GM19463 (cell line): Measurements from ENCODE around the gene IFFO2.

Experiments used
- ATAC-seq: cut with Tn5 transposase; IDR thresholded peaks from one replicate; pipeline ENCODE4 v1.9.1; 2021; ENCODE audit warnings: mild to moderate bottlenecking, moderate library complexity; ENCODE audit not compliant: unreplicated experiment

IFFO2 gene

DNA sequence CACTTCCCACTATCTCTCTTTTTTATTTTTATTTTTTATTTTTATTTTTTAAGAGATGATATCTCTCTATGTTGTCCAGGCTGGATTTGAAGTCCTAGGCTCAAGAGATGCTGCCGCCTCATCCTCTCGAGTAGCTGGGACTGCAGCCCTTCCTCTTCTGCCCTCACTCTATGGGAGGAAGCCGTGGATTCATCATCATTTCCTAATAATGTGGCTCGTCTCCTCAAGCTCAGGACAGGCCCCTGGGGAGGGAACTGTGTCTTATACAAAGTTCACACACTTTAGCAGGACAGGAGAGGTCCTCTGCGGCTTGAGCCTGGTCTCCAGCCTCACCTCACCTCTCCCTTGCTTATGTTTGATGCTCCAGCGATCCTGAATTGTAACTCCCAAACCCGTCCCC lies 16.5 kb upstream of the IFFO2 start:
- no peak for ATAC-seq

DNA sequence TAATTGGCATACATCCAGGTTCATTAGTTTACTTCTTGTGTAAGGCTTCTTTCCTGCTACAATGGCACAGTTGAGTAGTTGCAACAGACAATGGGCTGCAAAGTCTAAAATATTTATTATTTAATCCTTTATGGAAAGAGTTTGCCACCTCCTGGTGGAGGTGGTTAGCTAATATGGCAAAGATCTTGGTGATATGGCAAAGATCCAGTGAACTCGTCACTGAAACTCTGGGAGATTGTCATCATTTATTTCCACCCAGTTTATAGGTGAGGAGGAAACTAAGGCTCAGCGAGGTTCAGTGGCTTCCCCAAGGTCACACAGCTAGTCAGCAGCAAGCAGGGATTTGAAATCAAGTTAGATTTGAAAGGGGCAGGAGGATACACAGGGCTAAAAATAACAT lies 16.1 kb upstream of the IFFO2 start:
- ATAC-seq: no peak

DNA sequence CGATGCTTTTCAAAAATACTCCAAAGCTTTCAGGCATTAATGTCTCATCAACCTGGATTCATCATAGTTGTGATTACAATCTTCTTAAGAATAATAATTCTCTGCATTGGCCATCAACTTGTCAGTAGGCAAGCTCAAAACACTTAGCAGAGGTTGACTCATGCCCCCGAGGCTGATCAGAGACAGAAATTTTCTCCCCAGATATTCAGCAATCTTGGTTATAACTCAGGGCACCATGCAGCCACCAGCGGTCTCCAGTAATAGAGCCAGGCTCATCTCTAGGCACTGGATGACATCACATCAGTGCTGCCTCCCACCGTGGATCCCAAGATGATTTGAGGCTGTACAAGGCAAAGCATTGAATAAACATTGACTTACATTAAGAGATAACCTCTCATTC lies 14.3 kb upstream of the IFFO2 start:
- ATAC-seq: no peak

DNA sequence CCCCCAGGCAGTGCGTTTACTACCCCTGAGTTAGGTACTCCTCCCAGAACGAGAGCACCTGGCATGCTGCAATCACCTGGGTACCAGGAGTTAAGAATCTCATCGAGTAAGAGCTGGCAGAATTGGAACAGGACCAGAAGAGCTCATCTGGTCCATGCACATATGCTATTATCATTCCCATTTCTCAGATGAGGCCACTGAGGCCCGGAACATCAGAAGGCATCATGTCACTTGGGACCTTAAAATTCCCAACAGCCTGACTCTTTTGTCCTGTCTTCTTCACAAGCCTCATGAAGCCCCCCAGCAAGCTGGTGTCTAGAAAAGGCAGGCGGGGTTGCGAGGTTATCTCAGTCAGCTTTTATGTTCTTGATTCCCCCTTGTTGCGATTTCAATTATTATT lies 13.9 kb upstream of the IFFO2 start:
- ATAC-seq: no peak

DNA sequence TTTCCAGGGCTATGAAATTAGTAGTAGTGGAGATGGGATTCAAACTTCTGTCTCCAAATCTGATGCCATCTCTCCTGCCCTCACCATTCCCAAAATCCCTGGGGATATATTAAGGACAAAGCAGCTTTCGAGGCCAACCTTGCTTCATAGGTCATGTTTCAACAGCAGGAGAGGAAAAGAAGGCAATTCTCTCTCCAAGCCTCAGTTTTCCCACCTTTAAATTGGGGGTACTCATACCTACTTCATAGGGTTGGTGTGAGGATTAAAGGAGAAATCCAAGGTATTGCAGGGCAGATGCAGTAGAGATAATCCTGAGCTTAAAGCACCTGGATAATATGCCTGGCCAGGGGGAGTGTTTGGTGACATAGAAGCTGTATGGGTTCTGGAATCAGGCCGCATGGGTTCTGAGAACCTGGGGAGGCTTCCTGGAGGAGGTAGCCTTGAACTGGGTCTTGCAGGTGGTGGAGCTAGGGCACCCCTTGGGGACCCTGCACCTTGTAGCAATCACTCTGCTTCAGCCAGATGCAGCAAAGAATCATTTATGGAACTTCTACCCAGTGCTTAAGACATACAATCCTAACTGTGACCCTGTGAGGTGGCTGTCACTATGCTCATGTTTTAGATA lies 10.7 kb upstream of the IFFO2 start:
- ATAC-seq: no peak

DNA sequence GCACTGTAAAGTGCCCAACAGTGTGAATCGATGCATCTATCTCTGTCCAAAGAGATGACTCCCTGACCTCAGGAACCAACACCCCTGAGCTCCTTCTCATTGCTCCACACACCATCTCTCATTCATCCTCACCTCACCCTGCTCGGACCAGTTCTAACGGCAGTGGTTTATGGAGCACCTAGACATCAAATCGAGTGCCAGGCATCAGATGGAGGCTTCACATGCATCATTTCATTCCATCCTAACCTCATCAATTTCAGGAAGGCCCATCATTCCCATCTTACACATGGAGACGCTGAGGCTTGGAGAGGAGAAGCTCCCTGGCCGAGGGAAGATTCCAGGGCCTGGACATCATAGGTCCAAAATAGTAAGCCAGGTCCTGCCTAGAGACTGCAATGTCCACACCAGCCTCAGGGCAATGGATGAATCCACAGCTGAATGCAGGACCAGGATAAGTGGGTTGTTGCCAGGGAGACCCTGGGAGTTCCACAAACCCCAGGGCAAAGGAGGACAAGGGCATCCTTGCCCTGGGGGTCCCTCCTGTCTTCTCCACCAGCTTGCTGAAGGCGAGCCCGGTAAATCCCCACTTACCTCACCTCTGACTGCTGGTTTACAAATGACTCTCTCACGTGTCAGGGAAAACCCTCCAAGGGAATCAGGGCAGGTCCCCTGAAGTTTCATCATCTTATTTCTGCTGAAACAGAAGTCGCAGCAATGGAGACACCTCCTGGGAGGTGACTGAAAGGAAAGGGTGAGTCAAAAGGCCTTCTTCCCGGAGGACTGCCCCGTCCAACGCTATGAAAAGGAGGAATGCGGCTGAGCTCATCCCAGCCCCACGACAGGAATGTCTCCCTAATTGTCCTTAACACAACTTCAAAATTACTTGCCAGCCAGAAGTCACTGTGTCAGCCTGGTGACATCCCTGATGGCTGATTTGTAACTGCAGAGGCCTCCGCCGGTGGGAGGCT lies 9.0 kb upstream of the IFFO2 start:
- ATAC-seq: no peak

DNA sequence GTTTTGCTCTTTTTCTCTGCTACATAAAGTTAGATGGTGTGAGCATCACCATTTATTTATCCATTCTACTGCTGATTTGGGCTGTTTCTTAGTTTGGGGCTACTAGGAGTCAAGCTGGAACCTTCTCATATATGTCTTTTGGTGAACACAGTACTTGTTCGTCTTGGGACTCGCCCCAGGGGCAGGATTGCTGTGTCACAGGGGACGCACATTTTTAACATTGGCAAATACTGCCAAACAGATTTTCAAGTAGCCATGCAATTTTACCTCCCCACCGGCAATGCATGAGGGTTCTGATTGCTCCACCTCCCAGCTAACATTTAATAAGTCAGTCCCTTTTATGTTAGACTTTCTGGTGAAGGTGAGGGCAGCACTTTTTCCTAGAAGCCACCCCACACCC lies 7.5 kb upstream of the IFFO2 start:
- no peak for ATAC-seq

DNA sequence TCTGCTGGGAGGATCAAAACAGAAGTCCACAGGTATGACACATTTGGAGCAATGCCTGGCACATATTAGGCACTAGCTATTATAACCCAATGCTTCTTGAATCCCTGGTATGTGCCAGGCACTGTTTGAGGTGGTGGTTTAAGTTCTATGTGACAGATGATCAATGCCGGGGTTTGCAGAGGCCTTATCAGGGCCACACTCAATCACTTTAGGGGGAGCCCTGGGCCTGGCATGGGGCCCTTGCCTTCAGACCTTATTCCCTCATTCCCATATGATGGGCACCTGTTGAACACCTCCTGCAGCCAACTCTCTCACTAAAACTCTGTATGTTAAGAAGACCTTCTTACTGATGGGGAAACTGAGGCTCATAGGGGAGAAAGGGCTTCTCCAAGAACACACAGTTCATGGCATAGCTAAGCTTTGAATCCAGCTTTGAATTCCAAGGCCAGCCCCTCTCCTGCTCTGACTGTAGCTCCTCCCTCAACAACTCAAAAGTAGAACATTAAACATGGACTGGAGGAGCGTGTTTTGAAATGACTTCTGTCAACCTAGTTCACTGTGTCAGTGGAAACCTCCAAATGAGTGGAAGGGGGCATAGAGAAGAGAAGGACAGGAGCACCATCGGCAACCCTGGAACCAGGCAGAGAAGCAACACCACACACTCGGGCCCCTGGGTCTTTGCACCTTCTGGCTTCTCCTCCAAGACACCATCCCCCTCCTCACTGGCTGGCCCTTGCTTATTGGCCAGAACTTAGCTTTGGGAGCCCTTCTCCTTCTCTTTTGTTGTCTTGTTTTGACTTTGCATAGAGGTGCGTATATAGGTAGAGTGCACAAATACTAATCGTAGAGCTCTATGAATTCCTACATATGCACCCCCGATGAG lies 6.6 kb upstream of the IFFO2 start:
- ATAC-seq: no peak

DNA sequence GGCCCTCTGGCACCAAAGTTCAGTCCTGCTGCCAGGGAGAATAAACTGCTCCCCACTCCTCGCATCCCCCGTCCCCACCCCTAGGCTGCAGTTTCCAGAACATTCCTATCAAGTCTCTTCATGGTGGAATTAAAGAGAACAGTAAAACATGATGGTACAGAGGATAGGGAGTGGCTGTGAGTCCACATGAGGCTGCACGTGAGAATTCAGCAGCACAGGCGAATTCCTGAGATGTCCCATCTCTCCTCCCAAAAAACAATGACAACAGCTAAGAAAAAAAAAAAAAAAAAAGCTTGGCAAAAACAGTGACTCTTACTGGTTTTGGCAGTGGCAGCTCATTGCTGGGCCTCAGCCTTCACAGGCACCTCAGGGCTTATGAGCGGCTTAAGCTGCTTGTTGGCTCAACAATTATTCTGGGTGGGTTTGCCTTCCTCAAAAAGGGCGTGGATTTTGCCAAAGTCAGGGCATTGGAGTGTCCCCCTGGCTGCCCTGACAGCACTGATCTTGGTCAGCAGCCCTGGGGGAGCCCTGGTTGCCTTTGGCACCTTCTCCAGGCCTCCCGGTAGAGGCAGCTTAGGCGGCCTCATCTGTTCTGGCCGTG lies 5.7 kb upstream of the IFFO2 start:
- no peak for ATAC-seq

DNA sequence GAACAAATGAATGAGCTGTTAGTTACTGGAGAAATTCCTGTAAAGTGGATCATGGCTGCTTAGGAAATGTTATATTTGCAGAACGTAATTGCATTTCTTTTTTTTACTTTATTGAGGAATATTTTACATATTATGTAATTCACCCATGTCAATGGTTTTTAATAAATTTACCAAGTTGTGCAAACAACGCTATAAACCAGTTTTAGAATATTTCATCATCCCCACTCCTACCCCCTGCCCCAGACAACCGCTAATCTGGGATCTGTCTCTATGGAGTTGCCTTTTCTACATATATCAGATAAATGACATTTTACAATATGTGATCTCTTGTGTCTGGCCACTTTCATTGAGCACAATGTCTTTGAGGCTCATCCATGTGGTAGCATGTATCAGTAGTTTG lies 4.3 kb upstream of the IFFO2 start:
- no peak for ATAC-seq

DNA sequence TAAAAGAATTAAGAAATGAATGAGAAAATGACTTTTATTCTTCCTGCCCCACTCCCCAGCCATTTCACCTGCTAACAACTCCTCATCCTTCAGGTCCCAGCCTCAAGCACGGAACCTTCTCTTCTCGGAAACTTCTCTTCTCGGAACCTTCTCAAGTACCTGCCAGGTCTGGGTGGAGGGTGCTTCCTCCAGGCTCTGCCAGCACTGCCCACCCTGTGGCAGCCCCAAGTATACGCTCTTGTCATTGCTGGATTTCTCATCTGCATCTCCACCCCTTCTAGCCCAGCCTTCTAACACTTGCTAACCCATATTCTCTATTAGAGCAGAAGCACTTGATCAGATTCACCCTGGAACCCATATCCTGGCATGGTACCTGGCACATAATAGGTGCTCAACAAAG lies 3.9 kb upstream of the IFFO2 start:
- no peak for ATAC-seq

DNA sequence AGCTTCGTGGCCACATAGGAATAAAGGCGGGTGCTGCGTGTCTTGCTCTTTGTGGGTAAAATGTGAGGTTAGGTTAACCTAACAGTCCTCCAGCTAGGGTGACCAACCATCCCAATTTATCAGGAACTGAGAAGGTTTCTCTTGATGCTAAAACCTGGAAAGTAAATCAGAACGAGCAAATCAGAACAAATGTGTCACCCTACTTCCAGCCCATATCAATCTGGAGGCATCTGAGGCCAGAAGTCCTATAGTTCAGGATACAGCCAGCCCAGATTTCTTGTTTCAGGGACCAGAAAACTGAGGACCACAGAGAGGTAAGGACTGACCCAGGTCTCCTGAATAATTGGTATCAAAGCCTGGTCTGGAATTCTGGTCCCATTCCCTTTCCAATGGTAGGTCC lies 3.1 kb upstream of the IFFO2 start:
- no peak for ATAC-seq

DNA sequence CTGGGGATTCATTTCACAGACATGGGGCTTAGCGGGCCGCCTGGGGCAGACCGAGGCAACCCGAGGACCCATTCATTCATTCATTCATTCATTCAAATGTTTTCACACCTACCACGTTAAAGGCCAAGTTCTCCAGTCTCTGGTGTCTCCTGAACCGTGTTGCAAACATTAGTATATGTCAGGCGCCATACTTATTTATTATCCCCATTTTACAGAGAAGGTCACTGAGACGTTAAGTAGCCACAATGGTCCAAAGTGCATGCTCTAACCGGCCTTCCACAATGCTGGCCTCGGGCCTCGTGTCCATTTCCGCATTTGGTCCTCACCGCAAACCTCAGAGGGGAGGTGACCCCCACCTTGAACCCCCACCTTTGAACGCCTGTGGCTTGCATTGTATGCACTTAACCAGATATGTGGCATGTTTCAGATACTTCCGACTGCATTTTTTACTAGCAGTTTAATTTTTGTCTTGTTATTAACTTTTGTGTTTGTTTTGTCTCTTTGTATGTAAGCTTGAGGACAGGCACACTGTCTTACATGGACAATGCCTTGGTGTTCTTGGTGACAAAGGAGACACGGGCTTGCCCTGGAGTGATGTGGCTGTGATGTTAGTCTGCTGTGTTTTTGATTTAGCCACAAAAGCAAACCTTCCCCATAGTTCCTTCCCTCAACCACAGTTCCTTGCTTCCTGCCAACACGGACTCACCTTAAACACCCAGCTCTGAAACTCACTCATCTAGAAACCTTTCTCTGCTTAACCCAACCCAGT lies 1.2 kb upstream of the IFFO2 start:
- ATAC-seq: no peak

DNA sequence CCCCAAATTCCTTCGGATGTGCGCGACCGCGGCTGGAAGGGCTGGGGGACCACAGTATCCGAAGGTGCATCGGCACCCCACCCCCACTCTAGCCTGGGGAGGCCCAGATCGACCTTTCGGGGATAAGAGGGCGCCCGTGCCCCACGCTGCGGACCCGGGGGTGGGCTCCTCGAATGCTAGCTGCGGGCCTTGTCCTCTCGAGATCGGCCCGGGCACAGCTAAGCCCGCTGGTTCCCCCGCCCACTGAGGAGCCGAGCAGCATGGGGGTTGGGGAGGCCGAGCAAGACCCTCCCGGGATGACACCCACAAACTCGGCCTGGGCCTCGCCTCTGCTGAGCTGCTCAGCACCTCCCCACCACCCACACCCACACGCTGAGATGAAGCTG lies 653 bp upstream of the IFFO2 start:
- ATAC-seq: no peak

DNA sequence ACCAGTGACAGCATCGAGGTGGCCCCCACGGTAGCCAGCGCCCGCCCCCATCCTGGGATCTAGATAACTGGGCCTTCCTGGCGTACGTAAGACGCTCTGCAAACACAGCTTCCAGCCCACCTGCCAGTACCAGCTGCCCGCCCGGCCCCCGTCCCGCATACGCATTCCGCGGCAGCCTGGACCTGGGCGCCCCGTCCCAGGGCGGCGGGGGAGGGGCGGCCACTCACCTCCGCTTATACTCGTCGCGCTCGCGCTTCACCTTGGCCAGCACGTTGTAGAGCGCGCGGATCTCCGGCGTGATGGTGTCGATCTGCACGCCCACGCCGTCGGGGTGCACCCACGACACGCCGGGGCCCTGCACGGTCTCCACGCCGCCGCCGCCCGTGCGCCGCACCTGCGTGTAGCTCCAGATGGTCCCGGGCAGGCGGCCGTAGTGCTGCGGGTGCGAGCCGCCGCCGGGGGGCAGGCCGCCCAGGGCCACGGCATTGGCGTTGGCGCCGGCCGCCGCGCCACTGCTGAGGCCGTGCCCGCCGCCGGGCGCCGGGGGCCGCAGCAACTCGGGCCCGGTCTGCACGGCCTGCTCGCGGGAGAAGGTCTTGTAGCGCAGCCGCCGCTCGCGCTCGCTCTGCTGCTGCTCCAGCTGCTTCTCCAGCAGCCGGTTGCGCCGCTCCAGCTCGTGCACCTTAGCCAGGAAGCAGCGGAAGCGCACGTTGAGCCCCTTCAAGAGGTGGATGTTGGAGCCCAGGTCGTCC lies 859 bp downstream of the IFFO2 start:
- peak; percentile 10 for ATAC-seq

DNA sequence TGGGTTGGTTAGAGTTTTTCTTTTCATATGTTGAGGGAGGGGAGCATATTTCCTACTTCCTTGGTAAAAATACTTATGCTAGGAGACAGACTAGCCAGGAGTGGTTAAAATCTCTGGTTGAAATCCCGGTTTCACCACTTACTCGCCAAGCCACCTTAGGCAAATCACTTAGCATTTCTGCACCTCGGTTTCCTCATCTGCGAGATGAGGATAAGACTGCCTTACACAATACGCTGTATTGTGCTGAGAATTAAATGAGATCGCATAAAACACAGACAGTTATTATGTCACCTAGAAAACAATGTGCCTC lies 1.4 kb downstream of the IFFO2 start:
- ATAC-seq: no peak

DNA sequence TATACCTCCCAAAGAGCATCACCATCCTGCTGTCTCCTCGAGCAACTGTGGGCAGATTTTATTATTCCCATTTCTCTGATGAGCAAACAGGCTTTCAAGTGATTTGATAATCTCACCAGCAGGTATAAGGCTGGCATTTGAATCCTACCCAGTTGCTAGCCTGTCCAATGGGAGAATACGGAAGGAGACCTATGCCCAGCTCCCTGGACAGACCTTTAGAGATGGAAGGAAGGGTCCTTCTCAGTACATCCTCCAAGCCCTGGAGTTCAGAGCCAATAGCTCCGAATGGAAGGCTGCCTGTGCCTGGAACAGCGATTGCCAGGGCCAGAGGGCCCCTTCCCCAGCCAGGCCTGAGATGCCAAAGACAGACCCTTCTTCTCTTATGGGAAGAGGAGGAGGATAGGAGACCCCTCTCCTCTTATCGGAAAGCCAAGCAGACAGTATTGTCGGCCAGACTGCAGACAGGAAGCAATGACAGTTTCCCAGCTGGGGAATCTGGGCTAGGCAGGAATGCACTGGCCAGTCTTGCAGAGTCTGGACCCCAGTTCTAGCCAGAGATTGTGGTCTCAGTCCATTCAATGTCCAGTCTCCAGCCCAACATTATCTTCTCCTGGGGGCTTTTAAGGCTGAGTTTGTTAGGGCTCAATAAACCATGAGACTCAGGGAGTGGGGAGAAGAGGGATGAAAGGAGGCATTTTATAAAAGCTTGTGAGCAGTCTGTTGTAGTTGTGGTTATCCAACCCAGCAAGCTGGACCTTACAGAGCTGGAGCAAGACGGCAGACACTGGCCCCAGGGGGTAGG lies 2.0 kb downstream of the IFFO2 start:
- ATAC-seq: no peak

DNA sequence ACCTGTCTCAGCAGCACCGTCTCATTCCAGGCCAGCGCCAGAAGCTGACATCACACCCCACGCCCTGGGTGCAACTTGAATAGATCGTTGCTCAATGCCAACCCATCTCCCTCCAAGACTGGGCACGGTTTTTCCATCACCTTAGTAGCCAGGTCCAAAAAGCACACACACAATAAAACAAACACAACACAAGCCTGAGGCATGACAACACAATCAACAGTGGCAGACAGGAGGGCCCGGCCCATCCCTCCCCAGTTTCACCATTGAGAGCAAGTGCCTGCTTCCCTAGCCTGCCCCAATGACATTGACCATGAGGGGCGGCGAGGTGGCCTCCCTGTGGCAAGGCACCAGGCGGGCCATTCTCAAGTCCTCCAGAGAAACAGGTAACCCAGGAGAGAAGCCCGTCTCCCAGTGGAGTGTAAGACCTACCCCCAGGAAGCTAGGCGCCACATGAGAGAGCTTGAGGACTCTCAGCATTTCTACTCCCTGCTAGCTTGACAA lies 2.7 kb downstream of the IFFO2 start:
- no peak for ATAC-seq
